HepG2 (cell line): Measurements from ENCODE around the gene DDC. TPM values are rescaled to one million over a fixed set of nuclear protein-coding genes. Genes with fewer than 3 reads are reported as not detected.

ENCODE experiments used
- AHR ChIP-seq: IDR thresholded peaks from 2 replicates; pipeline ENCODE4 v1.6.1; 2018; ENCODE audit warnings: missing genetic modification reagents, missing compliant biosample characterization
- CBX2 ChIP-seq, 2 experiments: fragments of 200-600 bp in 1 of 2; sonication (generic); formaldehyde crosslinking in 1 of 2; IDR thresholded peaks; 2 replicates each; pipeline versions ENCODE4 v1.7.0 to v1.8.1; 2018 to 2022; ENCODE audit warnings: low read depth in 2 of 2, low read length in 1 of 2, mild to moderate bottlenecking in 1 of 2, missing genetic modification reagents in 1 of 2
- CBX5 ChIP-seq: sonication (generic); formaldehyde crosslinking; IDR thresholded peaks from 2 replicates; pipeline ENCODE4 v1.4.0; 2020; ENCODE audit warnings: missing genetic modification reagents, borderline replicate concordance
- DNMT1 ChIP-seq: sonication (generic); formaldehyde crosslinking; IDR thresholded peaks from 2 replicates; pipeline ENCODE4 v1.5.1; 2020; ENCODE audit warnings: mild to moderate bottlenecking, missing genetic modification reagents
- ETV5 ChIP-seq: IDR thresholded peaks from 2 replicates; pipeline ENCODE4 v1.6.1; 2018; ENCODE audit warnings: missing biosample characterization, missing genetic modification reagents, inconsistent platforms, borderline replicate concordance
- FOXO1 ChIP-seq: sonication (generic); formaldehyde crosslinking; IDR thresholded peaks from 2 replicates; pipeline ENCODE4 v1.4.0; 2020; ENCODE audit warnings: missing genetic modification reagents
- JUNB ChIP-seq: sonication (generic); formaldehyde crosslinking; IDR thresholded peaks from 2 replicates; pipeline ENCODE4 v1.8.0; 2022; ENCODE audit warnings: missing genetic modification reagents, mild to moderate bottlenecking, borderline replicate concordance
- KDM6A ChIP-seq: IDR thresholded peaks from 2 replicates; pipeline ENCODE4 v1.6.1; 2016; ENCODE audit warnings: low read depth
- KMT2B ChIP-seq: IDR thresholded peaks from 2 replicates; pipeline ENCODE4 v1.6.1; 2016; ENCODE audit warnings: missing genetic modification reagents, missing compliant biosample characterization
- MAZ ChIP-seq, 2 experiments: sonication (generic) in 1 of 2; formaldehyde crosslinking in 1 of 2; IDR thresholded peaks; 2 replicates each; pipeline versions ENCODE4 v1.5.0 to v1.6.1; 2012 to 2020; ENCODE audit warnings: low read depth in 2 of 2, mild to moderate bottlenecking in 2 of 2, borderline replicate concordance in 1 of 2, improper control_type of control experiment in 1 of 2, low read length in 1 of 2, missing genetic modification reagents in 1 of 2, moderate library complexity in 1 of 2
- MEF2D ChIP-seq: sonication (generic); formaldehyde crosslinking; IDR thresholded peaks from 2 replicates; pipeline ENCODE4 v1.5.1; 2020; ENCODE audit warnings: mild to moderate bottlenecking, missing genetic modification reagents
- NCOR1 ChIP-seq: fragments of 200-600 bp; sonication (generic); IDR thresholded peaks from 2 replicates; pipeline ENCODE4 v1.7.0; 2017; ENCODE audit warnings: antibody characterized with exemption, low read length, borderline replicate concordance
- NFE2L2 ChIP-seq: fragments of 150-350 bp; IDR thresholded peaks from 2 replicates; pipeline ENCODE4 v1.6.1; 2014; ENCODE audit warnings: low read length
- SP1 ChIP-seq, 2 experiments: fragments of 450-650 bp in 1 of 2; sonication (generic) in 1 of 2; formaldehyde crosslinking in 1 of 2; IDR thresholded peaks; 2 replicates each; pipeline versions ENCODE4 v1.4.0 to v1.6.1; 2016 to 2020; ENCODE audit warnings: missing genetic modification reagents in 1 of 2
- STAT5B ChIP-seq: sonication (generic); formaldehyde crosslinking; IDR thresholded peaks from 2 replicates; pipeline ENCODE4 v1.4.0; 2020; ENCODE audit warnings: missing genetic modification reagents
- YEATS4 ChIP-seq: sonication (generic); formaldehyde crosslinking; IDR thresholded peaks from 2 replicates; pipeline ENCODE4 v1.4.0; 2020; ENCODE audit warnings: missing genetic modification reagents, borderline replicate concordance
- ZBTB8A ChIP-seq: sonication (generic); formaldehyde crosslinking; IDR thresholded peaks from 2 replicates; pipeline ENCODE4 v1.4.0; 2020; ENCODE audit warnings: mild to moderate bottlenecking, low read depth, missing genetic modification reagents, borderline replicate concordance
- ZNF335 ChIP-seq: sonication (generic); formaldehyde crosslinking; IDR thresholded peaks from 2 replicates; pipeline ENCODE4 v1.4.0; 2020; ENCODE audit warnings: missing genetic modification reagents
- ZNF556 ChIP-seq: sonication (generic); formaldehyde crosslinking; IDR thresholded peaks from 2 replicates; pipeline ENCODE4 v1.4.0; 2020; ENCODE audit warnings: mild to moderate bottlenecking, missing genetic modification reagents, borderline replicate concordance
- ZNF615 ChIP-seq: sonication (generic); formaldehyde crosslinking; IDR thresholded peaks from 2 replicates; pipeline ENCODE4 v1.5.0; 2020; ENCODE audit warnings: mild to moderate bottlenecking, missing genetic modification reagents, borderline replicate concordance
- ZNF780A ChIP-seq: sonication (generic); formaldehyde crosslinking; IDR thresholded peaks from 2 replicates; pipeline ENCODE4 v1.8.0; 2022; ENCODE audit warnings: mild to moderate bottlenecking, missing genetic modification reagents, moderate library complexity
- ZNF841 ChIP-seq: sonication (generic); formaldehyde crosslinking; IDR thresholded peaks from 2 replicates; pipeline ENCODE4 v1.8.1; 2023; ENCODE audit warnings: missing genetic modification reagents, borderline replicate concordance
- polyA plus RNA-seq, 8 experiments: library from polyadenylated mRNA; depleted of rRNA in 3 of 8; stranded (reverse) in 7 of 8; unstranded in 1 of 8; fragments of >200 nt; fragmentation: Illumina TruSeq in 4 of 8; extraction: Trizol in 4 of 8; gene quantifications; 2 replicates each; pipeline versions ENCODE4 v1.2.1 to v1.2.3, GENCODE V29; 2011 to 2016; ENCODE audit warnings: low read depth in 4 of 8, missing spikeins in 1 of 8, mixed read lengths in 1 of 8; ENCODE audit not compliant: insufficient read depth in 1 of 8
- total RNA-seq, 5 experiments: library from RNA; depleted of rRNA; stranded (reverse); fragments of >200 nt; fragmentation: Illumina TruSeq; extraction: Trizol; gene quantifications; 2 replicates each; pipeline ENCODE4 v1.2.3, GENCODE V29; 2016; ENCODE audit warnings: low read depth in 1 of 5
- TF ChIP-seq, protein P1 (sequence below): sonication (generic); formaldehyde crosslinking; IDR thresholded peaks from 2 replicates; pipeline ENCODE4 v1.5.0; 2020; ENCODE audit warnings: mild to moderate bottlenecking, missing genetic modification reagents, borderline replicate concordance
- TF ChIP-seq, protein P2 (sequence below): sonication (generic); formaldehyde crosslinking; IDR thresholded peaks from 2 replicates; pipeline ENCODE4 v1.5.0; 2020; ENCODE audit warnings: mild to moderate bottlenecking, missing genetic modification reagents
- TF ChIP-seq, protein P3 (sequence below): sonication (generic); formaldehyde crosslinking; IDR thresholded peaks from 2 replicates; pipeline ENCODE4 v1.8.1; 2023; ENCODE audit warnings: mild to moderate bottlenecking, missing genetic modification reagents, borderline replicate concordance

The DDC gene
- total and polyA plus RNA-seq, 2 of the 13 experiments (the other 11 are each of a cell fraction or from before 2014, with no cell fraction given) = 11.7 to 93.3 TPM

DNA sequence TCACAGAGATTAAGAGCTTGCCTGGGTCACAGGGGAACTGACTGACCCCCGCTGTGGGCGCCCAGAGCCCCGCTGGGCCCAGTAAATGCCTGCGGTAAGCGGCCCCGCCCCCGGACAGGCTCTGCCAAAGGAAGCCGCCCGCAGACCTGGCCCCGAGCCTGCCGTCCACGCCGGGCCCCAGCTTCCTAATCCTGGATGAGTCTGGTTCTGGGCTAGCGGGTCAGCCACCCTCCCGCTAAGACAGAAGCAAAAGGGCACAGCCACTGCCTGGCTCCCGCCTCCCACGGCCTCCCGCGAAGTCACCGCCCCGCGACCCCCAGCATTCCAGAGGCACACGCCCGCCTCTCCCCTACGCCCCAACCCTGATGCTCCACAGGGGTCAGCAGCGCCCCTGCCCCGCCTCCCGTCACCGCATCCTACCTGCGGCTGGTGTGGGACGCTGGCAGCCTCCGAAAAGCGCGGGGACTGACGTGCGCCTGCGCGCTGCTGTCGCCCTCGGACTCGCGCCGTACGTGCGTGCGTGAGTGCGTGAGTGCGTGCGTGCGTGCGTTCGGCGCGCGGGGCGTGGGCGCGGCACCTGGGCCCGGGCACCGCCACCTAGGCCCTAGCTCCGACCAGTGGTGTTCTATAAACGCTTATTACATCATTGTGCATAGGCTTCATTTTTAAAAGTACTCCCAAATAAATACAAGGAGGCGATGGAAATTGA lies 115.2 kb downstream of the DDC start, which contains the start of gene FIGNL1 (continued):
- TF ChIP-seq ZNF841 (CRISPR knock-in tag) (no peak), MEF2D (no peak), AHR (0 out of 2 replicates have a peak, but pooled peaks have one; percentile 49), NFE2L2 (no peak), DNMT1 (CRISPR knock-in tag) (peak; percentile 86; the same call in 1 of the 2 replicates), ETV5 (no peak), CBX5 (CRISPR knock-in tag) (no peak), YEATS4 (CRISPR knock-in tag) (peak; percentile 87), KDM6A (CRISPR knock-in tag) (no peak), JUNB (CRISPR knock-in tag) (no peak), ZNF335 (CRISPR knock-in tag) (no peak), CBX2 (IDR thresholded peaks at IDR 0.05; ENCODE audit: low read depth, low read length) (no peak), CBX2 (CRISPR knock-in tag; IDR thresholded peaks at IDR 0.05; ENCODE audit: low read depth) (no peak), NCOR1 (no peak), ZNF780A (no peak), SP1 (IDR thresholded peaks at IDR 0.05) (no peak), SP1 (CRISPR knock-in tag; IDR thresholded peaks at IDR 0.05) (peak; percentile 65), FOXO1 (CRISPR knock-in tag) (peak; percentile 22; the same call in 1 of the 2 replicates), STAT5B (CRISPR knock-in tag) (0 out of 2 replicates have a peak, but pooled peaks have one; percentile 32), ZBTB8A (CRISPR knock-in tag) (0 out of 2 replicates have a peak, but pooled peaks have one; percentile 48), KMT2B (CRISPR knock-in tag) (peak; percentile 88), MAZ (IDR thresholded peaks at IDR 0.05; ENCODE audit: borderline replicate concordance, low read depth, low read length) (peak; percentile 31; the same call in 1 of the 2 replicates), MAZ (CRISPR knock-in tag; IDR thresholded peaks at IDR 0.05; ENCODE audit: low read depth) (peak; percentile 67), ZNF615 (CRISPR knock-in tag) (no peak), ZNF556 (CRISPR knock-in tag) (no peak; the same call in 1 of the 2 replicates)
- TF ChIP-seq, protein P1, sequence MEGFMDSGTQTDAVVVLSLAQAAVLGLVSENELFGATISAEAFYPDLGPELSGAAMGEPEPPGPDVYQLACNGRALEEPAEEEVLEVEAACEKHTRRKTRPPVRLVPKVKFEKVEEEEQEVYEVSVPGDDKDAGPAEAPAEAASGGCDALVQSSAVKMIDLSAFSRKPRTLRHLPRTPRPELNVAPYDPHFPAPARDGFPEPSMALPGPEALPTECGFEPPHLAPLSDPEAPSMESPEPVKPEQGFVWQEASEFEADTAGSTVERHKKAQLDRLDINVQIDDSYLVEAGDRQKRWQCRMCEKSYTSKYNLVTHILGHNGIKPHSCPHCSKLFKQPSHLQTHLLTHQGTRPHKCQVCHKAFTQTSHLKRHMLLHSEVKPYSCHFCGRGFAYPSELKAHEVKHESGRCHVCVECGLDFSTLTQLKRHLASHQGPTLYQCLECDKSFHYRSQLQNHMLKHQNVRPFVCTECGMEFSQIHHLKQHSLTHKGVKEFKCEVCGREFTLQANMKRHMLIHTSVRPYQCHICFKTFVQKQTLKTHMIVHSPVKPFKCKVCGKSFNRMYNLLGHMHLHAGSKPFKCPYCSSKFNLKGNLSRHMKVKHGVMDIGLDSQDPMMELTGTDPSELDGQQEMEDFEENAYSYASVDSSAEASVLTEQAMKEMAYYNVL (CRISPR knock-in tag) = peak; percentile 46; the same call in 1 of the 2 replicates
- TF ChIP-seq, protein P2, sequence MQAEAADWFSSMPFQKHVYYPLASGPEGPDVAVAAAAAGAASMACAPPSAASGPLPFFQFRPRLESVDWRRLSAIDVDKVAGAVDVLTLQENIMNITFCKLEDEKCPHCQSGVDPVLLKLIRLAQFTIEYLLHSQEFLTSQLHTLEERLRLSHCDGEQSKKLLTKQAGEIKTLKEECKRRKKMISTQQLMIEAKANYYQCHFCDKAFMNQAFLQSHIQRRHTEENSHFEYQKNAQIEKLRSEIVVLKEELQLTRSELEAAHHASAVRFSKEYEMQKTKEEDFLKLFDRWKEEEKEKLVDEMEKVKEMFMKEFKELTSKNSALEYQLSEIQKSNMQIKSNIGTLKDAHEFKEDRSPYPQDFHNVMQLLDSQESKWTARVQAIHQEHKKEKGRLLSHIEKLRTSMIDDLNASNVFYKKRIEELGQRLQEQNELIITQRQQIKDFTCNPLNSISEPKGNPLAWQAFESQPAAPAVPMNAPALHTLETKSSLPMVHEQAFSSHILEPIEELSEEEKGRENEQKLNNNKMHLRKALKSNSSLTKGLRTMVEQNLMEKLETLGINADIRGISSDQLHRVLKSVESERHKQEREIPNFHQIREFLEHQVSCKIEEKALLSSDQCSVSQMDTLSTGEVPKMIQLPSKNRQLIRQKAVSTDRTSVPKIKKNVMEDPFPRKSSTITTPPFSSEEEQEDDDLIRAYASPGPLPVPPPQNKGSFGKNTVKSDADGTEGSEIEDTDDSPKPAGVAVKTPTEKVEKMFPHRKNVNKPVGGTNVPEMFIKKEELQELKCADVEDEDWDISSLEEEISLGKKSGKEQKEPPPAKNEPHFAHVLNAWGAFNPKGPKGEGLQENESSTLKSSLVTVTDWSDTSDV (CRISPR knock-in tag) = no peak
- TF ChIP-seq, protein P3, sequence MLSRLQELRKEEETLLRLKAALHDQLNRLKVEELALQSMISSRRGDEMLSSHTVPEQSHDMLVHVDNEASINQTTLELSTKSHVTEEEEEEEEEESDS = no peak
